ENCODE data around the gene GEMIN7. TPM values are rescaled to one million over a fixed set of nuclear protein-coding genes. Genes with fewer than 3 reads are reported as not detected.

The GEMIN7 gene
- total and polyA plus RNA-seq, 2 of the 13 experiments (the other 11 are each of a cell fraction or from before 2014, with no cell fraction given), result 24.1 to 30.6 TPM

DNA sequence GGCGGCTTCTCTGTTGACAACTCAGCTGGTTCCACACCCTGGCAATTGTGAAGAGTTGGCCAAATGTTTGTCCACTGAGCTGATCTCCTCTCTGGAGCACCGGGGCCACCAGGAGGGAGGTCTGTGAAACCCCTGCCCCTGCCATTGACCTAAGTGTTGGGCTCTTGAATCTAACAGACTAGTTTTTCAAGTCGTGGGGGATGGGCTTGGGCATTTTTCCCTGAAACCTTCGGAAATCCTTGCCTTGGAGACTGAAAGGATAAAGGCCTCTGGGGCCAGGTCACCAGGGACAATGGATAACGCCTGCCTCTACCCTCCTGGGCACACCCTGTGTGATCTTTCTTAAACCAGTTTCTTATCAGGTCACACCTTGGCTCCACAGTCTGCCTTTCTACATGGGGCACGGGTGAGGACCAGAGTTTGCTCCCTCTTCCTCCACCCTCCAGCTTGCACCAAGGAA is 881 bp downstream of the GEMIN7 start:
- DNase-seq (ENCODE audit: low spot score), result no peak
- Histone ChIP-seq H3K4me3 (replicated peaks in 1 of 3; ENCODE audit: insufficient read depth in 1 of 3, low read depth in 2 of 3, low read length in 3 of 3) (peak overlapping the region; percentile 87 to 95 (median 93)), H3K36me3 (replicated peaks in 1 of 2; ENCODE audit: control insufficient read depth in 1 of 2, insufficient read depth in 2 of 2, low read length in 2 of 2) (peaks cover 5 to 9% of the 10 kb centered on the region in 2 experiments; a peak in 4 of 5 replicates), H3K9ac (ENCODE audit: insufficient read depth, low read depth, low read length) (peak overlapping the region; percentile 92), H2AFZ (ENCODE audit: low read length) (no peak overlapping the region), H3K27ac (ENCODE audit: extremely low read length, insufficient read depth, low read length) (peak overlapping the region; percentile 77), H3K4me2 (ENCODE audit: low read depth, low read length) (peak overlapping the region; percentile 92), H3K27me3 (ENCODE audit: control insufficient read depth in 1 of 2, insufficient read depth in 2 of 2, low read length in 2 of 2) (no peaks in the 10 kb centered on the region; a peak in 1 of 5 replicates), H3K9me3 (ENCODE audit: low read length) (no peaks in the 10 kb centered on the region), H3K79me2 (ENCODE audit: insufficient read depth, low read length) (peaks cover 37% of the 10 kb centered on the region), H4K20me1 (ENCODE audit: insufficient read depth, low read length) (no peaks in the 10 kb centered on the region), H3K4me1 (ENCODE audit: insufficient read depth, low read length) (peaks cover 45% of the 10 kb centered on the region)
- intact Hi-C loops (cut with micrococcal nuclease; ENCODE audit: unreplicated experiment) (loop anchor here (5.0 kb wide), 1 partner anchor 47 kb away; no protein-coding TSS in a partner anchor), in situ Hi-C loops (cut with HindIII; ENCODE audit: extremely low pct_ligation_motif_present, low pct_unique_long_range_greater_than_20kb) (no loop called here)
- POLR2A ChIA-PET, result interaction anchor here (0.9 to 2.6 kb wide), 8 partner anchors 13 to 174 kb away, joined by 3 to 14 read pairs (median 8); partner anchors contain the start of genes APOE, CLASRP and PPP1R37
- no peak for FAIRE-seq
- no TSS peak for BruUV-seq (replicated peaks)
- no peak for ATAC-seq
- 7% methylated on average over 2 of the region's 6 CpGs for WGBS (ENCODE audit: low lambda C conversion rate)
- CTCF ChIA-PET (ENCODE audit: low intra/inter-chr PET ratio, low total read pairs), result no interaction called here
- TF ChIP-seq TCF7 (IDR thresholded peaks at IDR 0.05; ENCODE audit: low read depth) (no peak), MTF2 (CRISPR knock-in tag; IDR thresholded peaks at IDR 0.05; ENCODE audit: borderline replicate concordance) (no peak), MTA3 (CRISPR knock-in tag; IDR thresholded peaks at IDR 0.05) (no peak), POLR2AphosphoS5 (IDR thresholded peaks at IDR 0.05; ENCODE audit: low read depth, low read length) (no peak), ZNF572 (CRISPR knock-in tag; IDR thresholded peaks at IDR 0.05) (no peak), ZNF292 (CRISPR knock-in tag; IDR thresholded peaks at IDR 0.05; ENCODE audit: borderline replicate concordance, low read depth) (no peak), ZNF747 (CRISPR knock-in tag; IDR thresholded peaks at IDR 0.05; ENCODE audit: borderline replicate concordance) (no peak), ZFP82 (CRISPR knock-in tag; IDR thresholded peaks at IDR 0.05; ENCODE audit: borderline replicate concordance) (no peak), THYN1 (CRISPR knock-in tag; IDR thresholded peaks at IDR 0.05; ENCODE audit: borderline replicate concordance, low read depth) (no peak)
- TF ChIP-seq, protein P1, sequence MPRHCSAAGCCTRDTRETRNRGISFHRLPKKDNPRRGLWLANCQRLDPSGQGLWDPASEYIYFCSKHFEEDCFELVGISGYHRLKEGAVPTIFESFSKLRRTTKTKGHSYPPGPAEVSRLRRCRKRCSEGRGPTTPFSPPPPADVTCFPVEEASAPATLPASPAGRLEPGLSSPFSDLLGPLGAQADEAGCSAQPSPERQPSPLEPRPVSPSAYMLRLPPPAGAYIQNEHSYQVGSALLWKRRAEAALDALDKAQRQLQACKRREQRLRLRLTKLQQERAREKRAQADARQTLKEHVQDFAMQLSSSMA (CRISPR knock-in tag; IDR thresholded peaks at IDR 0.05), result no peak
- TF ChIP-seq, protein P2, sequence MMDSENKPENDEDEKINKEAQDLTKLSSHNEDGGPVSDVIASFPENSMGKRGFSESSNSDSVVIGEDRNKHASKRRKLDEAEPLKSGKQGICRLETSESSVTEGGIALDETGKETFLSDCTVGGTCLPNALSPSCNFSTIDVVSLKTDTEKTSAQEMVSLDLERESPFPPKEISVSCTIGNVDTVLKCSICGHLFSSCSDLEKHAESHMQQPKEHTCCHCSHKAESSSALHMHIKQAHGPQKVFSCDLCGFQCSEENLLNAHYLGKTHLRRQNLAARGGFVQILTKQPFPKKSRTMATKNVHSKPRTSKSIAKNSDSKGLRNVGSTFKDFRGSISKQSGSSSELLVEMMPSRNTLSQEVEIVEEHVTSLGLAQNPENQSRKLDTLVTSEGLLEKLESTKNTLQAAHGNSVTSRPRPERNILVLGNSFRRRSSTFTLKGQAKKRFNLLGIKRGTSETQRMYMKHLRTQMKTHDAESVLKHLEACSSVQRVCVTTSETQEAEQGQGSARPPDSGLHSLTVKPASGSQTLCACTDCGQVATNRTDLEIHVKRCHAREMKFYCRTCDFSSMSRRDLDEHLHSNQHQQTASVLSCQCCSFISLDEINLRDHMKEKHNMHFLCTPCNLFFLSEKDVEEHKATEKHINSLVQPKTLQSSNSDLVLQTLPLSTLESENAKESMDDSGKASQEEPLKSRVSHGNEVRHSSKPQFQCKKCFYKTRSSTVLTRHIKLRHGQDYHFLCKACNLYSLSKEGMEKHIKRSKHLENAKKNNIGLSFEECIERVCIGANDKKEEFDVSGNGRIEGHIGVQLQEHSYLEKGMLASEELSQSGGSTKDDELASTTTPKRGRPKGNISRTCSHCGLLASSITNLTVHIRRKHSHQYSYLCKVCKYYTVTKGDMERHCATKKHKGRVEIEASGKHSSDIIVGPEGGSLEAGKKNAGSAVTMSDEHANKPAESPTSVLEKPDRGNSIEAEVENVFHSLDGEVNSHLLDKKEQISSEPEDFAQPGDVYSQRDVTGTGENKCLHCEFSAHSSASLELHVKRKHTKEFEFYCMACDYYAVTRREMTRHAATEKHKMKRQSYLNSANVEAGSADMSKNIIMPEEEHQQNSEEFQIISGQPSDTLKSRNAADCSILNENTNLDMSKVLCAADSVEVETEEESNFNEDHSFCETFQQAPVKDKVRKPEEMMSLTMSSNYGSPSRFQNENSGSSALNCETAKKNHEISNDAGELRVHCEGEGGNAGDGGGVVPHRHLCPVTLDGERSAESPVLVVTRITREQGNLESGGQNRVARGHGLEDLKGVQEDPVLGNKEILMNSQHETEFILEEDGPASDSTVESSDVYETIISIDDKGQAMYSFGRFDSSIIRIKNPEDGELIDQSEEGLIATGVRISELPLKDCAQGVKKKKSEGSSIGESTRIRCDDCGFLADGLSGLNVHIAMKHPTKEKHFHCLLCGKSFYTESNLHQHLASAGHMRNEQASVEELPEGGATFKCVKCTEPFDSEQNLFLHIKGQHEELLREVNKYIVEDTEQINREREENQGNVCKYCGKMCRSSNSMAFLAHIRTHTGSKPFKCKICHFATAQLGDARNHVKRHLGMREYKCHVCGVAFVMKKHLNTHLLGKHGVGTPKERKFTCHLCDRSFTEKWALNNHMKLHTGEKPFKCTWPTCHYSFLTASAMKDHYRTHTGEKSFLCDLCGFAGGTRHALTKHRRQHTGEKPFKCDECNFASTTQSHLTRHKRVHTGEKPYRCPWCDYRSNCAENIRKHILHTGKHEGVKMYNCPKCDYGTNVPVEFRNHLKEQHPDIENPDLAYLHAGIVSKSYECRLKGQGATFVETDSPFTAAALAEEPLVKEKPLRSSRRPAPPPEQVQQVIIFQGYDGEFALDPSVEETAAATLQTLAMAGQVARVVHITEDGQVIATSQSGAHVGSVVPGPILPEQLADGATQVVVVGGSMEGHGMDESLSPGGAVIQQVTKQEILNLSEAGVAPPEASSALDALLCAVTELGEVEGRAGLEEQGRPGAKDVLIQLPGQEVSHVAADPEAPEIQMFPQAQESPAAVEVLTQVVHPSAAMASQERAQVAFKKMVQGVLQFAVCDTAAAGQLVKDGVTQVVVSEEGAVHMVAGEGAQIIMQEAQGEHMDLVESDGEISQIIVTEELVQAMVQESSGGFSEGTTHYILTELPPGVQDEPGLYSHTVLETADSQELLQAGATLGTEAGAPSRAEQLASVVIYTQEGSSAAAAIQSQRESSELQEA (CRISPR knock-in tag; IDR thresholded peaks at IDR 0.05; ENCODE audit: not compliant biosample characterization), result no peak
- TF ChIP-seq, protein P3, sequence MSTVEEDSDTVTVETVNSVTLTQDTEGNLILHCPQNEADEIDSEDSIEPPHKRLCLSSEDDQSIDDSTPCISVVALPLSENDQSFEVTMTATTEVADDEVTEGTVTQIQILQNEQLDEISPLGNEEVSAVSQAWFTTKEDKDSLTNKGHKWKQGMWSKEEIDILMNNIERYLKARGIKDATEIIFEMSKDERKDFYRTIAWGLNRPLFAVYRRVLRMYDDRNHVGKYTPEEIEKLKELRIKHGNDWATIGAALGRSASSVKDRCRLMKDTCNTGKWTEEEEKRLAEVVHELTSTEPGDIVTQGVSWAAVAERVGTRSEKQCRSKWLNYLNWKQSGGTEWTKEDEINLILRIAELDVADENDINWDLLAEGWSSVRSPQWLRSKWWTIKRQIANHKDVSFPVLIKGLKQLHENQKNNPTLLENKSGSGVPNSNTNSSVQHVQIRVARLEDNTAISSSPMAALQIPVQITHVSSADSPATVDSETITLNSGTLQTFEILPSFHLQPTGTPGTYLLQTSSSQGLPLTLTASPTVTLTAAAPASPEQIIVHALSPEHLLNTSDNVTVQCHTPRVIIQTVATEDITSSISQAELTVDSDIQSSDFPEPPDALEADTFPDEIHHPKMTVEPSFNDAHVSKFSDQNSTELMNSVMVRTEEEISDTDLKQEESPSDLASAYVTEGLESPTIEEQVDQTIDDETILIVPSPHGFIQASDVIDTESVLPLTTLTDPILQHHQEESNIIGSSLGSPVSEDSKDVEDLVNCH (CRISPR knock-in tag; IDR thresholded peaks at IDR 0.05), result no peak
